IgD-negative memory B cell (primary cell): ENCODE measurements around the gene TBC1D12. TPM values are rescaled to one million over a fixed set of nuclear protein-coding genes. Genes with fewer than 3 reads are reported as not detected.
A peak's percentile ranks its signal among the peaks of the same experiment; 100 is the strongest.
"Not testable (repeated sequence)": the region's sequence is repeated elsewhere in the genome, so short reads cannot be mapped to it uniquely, and the experiment has no call there.

ENCODE experiments used
- H3K27ac Mint-ChIP-seq, 3 donors: one replicate each; pipeline ENCODE4 v1.8.0; 2020 to 2022; ENCODE audit warnings: mild to moderate bottlenecking in 3 of 3, mixed read lengths in 3 of 3, moderate library complexity in 1 of 3
- H3K27me3 Mint-ChIP-seq: one replicate; pipeline ENCODE4 v1.8.0; 2021; ENCODE audit warnings: mixed read lengths
- H3K36me3 Mint-ChIP-seq: one replicate; pipeline ENCODE4 v1.8.0; 2020; ENCODE audit warnings: mild to moderate bottlenecking, mixed read lengths
- H3K4me1 Mint-ChIP-seq, 3 donors: one replicate each; pipeline ENCODE4 v1.8.0; 2020 to 2022; ENCODE audit warnings: mixed read lengths in 3 of 3, mild to moderate bottlenecking in 1 of 3
- H3K4me3 Mint-ChIP-seq, 4 donors: one replicate each; pipeline ENCODE4 v1.8.0; 2020 to 2022; ENCODE audit warnings: mild to moderate bottlenecking in 4 of 4, mixed read lengths in 4 of 4, moderate library complexity in 3 of 4
- H3K9me3 Mint-ChIP-seq, 3 donors: one replicate each; pipeline ENCODE4 v1.8.0; 2020 to 2021; ENCODE audit warnings: mixed read lengths in 3 of 3, mild to moderate bottlenecking in 1 of 3
- polyA plus RNA-seq: library from polyadenylated mRNA; unstranded; fragments of 300-500 nt; fragmentation: Illumina TruSeq; gene quantifications from one replicate; pipeline ENCODE4 v1.2.3, GENCODE V29; 2021

TBC1D12 gene
- polyA plus RNA-seq, 1 donor from 2014 or later = 2.9 TPM

DNA sequence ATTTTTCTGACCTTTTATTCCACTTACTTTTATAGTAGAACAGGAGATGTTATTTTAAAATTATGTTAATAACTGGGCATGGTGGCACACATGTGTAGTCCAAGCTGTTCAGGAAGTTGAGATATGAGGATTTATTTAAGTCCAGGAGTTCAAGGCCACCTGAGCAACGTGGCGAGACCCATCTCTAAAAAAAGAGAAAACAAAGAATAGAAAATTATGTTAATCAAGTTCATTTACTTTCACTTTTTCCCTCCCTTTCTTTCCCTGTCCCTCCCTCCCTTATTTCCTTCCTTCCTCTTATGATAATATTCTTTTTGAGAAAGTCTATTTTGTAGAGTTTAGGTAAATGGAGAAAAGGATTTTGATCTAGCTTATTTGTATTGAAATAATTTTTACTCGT is 94.3 kb downstream of the TBC1D12 start:
- H3K4me3 Mint-ChIP-seq = peak overlapping the region in 2 of 4 donors; percentile 47 to 56

DNA sequence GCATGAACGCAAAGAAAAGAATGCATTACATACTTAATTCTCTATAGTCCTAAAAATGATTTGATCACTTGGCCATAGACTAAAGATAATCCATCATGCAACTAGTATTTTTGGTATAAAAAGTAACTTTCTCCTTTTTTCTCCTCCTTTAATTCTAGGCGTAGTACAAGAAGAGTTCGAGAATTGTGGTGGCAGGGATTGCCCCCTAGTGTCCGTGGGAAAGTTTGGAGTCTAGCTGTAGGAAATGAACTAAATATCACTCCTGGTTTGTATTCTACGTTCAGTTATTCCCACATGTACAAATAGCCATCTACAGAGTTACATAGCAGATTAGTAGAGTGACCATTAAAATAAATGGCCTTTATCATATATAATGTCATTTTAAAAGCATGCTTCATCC is 97.7 kb downstream of the TBC1D12 start:
- Mint-ChIP-seq H3K36me3 (peaks cover 5% of the 10 kb centered on the region), H3K27me3 (no peaks in the 10 kb centered on the region), H3K4me3 (no peak overlapping the region), H3K9me3 (no peaks in the 10 kb centered on the region), H3K4me1 (peaks cover 5 to 9% (median 7%) of the 10 kb centered on the region in 3 donors), H3K27ac (no peak overlapping the region)

More for the DNA sequence above, 94.3 kb downstream of the TBC1D12 start:
- H3K4me1 Mint-ChIP-seq = peaks cover 5 to 9% (median 7%) of the 10 kb centered on the region in 3 donors
- H3K27ac Mint-ChIP-seq = no peak overlapping the region
- no peaks in the 10 kb centered on the region for H3K9me3 Mint-ChIP-seq
- no peaks in the 10 kb centered on the region for H3K36me3 Mint-ChIP-seq
- H3K27me3 Mint-ChIP-seq = no peaks in the 10 kb centered on the region

- Mint-ChIP-seq H3K27ac (no peak overlapping the region), H3K36me3 (peaks cover 11% of the 10 kb centered on the region), H3K4me3 (no peak overlapping the region), H3K27me3 (no peaks in the 10 kb centered on the region), H3K4me1 (no peaks in the 10 kb centered on the region), H3K9me3 (peaks cover 0 to 2% (median 0%) of the 10 kb centered on the region in 3 donors)
Observed at GRCh38 chr10:94521276-94522250, 119.2 kb downstream of the TBC1D12 start.

DNA sequence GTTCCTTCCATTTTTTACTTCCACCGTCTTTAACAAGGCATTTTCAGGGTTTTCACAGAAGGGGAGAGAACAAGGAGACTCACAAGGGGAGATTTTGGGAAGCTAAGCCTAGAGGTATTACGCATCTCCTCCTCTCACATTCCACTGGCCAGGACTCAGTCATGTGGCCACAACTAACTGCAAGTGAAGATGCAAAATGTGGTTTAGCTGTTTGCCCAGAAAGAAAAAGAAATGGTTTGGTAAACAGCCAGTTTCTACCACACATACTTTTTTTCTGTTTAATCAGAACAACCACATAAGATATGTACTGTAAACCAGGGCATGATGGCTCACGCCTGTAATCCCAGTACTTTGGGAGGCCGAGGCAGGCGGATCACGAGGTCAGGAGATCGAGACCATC is 121.8 kb downstream of the TBC1D12 start:
- no peaks in the 10 kb centered on the region for H3K4me1 Mint-ChIP-seq
- no peaks in the 10 kb centered on the region for H3K27me3 Mint-ChIP-seq
- no peak overlapping the region for H3K27ac Mint-ChIP-seq
- H3K4me3 Mint-ChIP-seq = no peak overlapping the region
- H3K9me3 Mint-ChIP-seq = peaks cover 0 to 2% (median 0%) of the 10 kb centered on the region in 3 donors
- H3K36me3 Mint-ChIP-seq = peaks cover 15% of the 10 kb centered on the region

GRCh38 chr10:94524711-94525110 is 122.4 kb downstream of the TBC1D12 start:
- H3K36me3 Mint-ChIP-seq = peaks cover 15% of the 10 kb centered on the region
- no peaks in the 10 kb centered on the region for H3K27me3 Mint-ChIP-seq
- H3K27ac Mint-ChIP-seq = no peak overlapping the region

DNA sequence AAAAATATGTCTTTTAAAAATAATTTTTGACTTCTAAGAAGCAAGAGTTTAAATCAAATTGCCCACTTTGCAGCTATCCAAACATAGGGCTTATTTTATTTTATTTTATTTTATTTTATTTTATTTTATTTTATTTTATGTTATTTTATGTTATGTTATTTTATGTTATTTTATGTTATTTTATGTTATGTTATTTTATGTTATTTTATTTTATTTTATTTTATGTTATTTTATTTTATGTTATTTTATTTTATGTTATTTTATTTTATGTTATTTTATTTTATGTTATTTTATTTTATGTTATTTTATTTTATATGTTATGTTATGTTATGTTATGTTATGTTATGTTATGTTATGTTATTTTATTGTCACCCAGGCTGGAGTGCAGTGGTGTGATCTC is 129.2 kb downstream of the TBC1D12 start:
- not testable (repeated sequence) for H3K9me3 Mint-ChIP-seq, H3K4me3 Mint-ChIP-seq, H3K27ac Mint-ChIP-seq, H3K27me3 Mint-ChIP-seq, H3K4me1 Mint-ChIP-seq
- peaks cover 15% of the 10 kb centered on the region for H3K36me3 Mint-ChIP-seq

More at GRCh38 chr10:94524711-94525110, 122.4 kb downstream of the TBC1D12 start:
- Mint-ChIP-seq H3K9me3 (peaks cover 0 to 2% (median 0%) of the 10 kb centered on the region in 3 donors), H3K4me3 (no peak overlapping the region), H3K4me1 (no peaks in the 10 kb centered on the region)

- Mint-ChIP-seq H3K27me3 (no peaks in the 10 kb centered on the region), H3K9me3 (no peaks in the 10 kb centered on the region), H3K4me1 (no peaks in the 10 kb centered on the region), H3K4me3 (no peak overlapping the region), H3K36me3 (peaks cover 13% of the 10 kb centered on the region), H3K27ac (no peak overlapping the region)
Observed at GRCh38 chr10:94533027-94533426, 130.7 kb downstream of the TBC1D12 start.

DNA sequence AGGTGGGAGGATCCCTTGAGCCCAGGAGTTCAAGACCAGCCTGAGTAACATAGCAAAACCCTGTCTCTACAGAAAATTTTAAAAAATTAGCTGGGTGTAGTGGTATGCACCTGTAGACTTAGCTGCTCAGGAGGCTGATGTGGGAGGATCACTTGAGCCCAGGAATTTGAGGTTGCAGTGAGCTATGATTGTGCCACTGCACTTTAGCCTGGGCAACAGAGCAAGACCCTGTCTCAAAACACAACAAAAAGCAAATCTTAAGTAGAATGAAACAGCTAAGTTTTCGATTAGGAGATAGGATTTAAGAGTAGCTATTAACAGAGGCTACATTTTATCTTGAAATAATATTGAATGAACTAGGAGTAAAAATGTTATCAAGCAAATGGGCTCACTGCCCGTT is 139.9 kb downstream of the TBC1D12 start:
- not testable (repeated sequence) for H3K9me3 Mint-ChIP-seq, H3K36me3 Mint-ChIP-seq, H3K27me3 Mint-ChIP-seq, H3K27ac Mint-ChIP-seq
- peaks cover 18 to 29% (median 18%) of the 10 kb centered on the region in 3 donors for H3K4me1 Mint-ChIP-seq
- H3K4me3 Mint-ChIP-seq = peak overlapping the region in 1 of 4 donors; percentile 86

GRCh38 chr10:94545391-94546048 is 143.2 kb downstream of the TBC1D12 start, which contains the start of gene HELLS:
Gene HELLS, plus strand, starts transcription at chr10:94545788. Its CDS starts 134 bp downstream, at chr10:94545922.
- H3K9me3 Mint-ChIP-seq = peaks cover 0 to 3% (median 0%) of the 10 kb centered on the region in 3 donors
- H3K4me1 Mint-ChIP-seq = peaks cover 18 to 36% (median 24%) of the 10 kb centered on the region in 3 donors
- peak within 1 kb of the TSS; percentile 88 to 100 (median 99) for H3K4me3 Mint-ChIP-seq
- H3K36me3 Mint-ChIP-seq = no peaks in the 10 kb centered on the region
- peak within 1 kb of the TSS; percentile 44 to 92 (median 88) for H3K27ac Mint-ChIP-seq
- H3K27me3 Mint-ChIP-seq = no peaks in the 10 kb centered on the region

- Mint-ChIP-seq H3K4me1 (peaks cover 18 to 36% (median 24%) of the 10 kb centered on the region in 3 donors), H3K27me3 (no peaks in the 10 kb centered on the region), H3K4me3 (peak overlapping the region; percentile 88 to 100 (median 99)), H3K27ac (peak overlapping the region; percentile 26 to 92 (median 88)), H3K9me3 (peaks cover 0 to 3% (median 0%) of the 10 kb centered on the region in 3 donors), H3K36me3 (no peaks in the 10 kb centered on the region)
Observed at GRCh38 chr10:94546049-94546900, 143.9 kb downstream of the TBC1D12 start.

- H3K27me3 Mint-ChIP-seq = no peaks in the 10 kb centered on the region
- no peaks in the 10 kb centered on the region for H3K36me3 Mint-ChIP-seq
- H3K4me3 Mint-ChIP-seq = peak overlapping the region; percentile 88 to 100 (median 99)
- no peaks in the 10 kb centered on the region for H3K9me3 Mint-ChIP-seq
- H3K4me1 Mint-ChIP-seq = peaks cover 18 to 32% (median 24%) of the 10 kb centered on the region in 3 donors
- peak overlapping the region in 2 of 3 donors; percentile 26 to 92 for H3K27ac Mint-ChIP-seq
Observed at GRCh38 chr10:94546901-94547185, 144.5 kb downstream of the TBC1D12 start.

DNA sequence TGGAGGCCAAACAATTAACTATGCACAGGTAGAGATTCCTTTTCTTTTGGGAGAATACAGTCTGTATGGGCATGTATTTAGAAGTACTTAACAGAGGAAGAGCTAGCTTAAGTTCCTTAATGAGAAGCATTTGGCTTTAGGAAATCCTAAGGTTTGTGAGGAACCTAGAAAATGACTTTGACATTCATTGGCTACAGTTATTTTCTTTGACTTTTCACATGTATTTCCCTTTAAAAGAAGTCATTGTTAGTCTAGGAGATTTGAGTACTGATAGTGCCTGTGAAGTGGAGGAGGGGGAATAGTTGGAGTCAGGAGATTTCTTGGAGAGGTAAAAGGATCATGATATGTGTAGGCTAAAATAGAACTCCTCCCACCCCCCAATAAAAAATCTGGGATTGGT is 146.9 kb downstream of the TBC1D12 start:
- H3K4me1 Mint-ChIP-seq = peaks cover 18 to 32% (median 25%) of the 10 kb centered on the region in 3 donors
- no peak overlapping the region for H3K27ac Mint-ChIP-seq
- H3K9me3 Mint-ChIP-seq = no peaks in the 10 kb centered on the region
- no peaks in the 10 kb centered on the region for H3K27me3 Mint-ChIP-seq
- peak overlapping the region in 1 of 4 donors; percentile 41 for H3K4me3 Mint-ChIP-seq
- peaks cover 3% of the 10 kb centered on the region for H3K36me3 Mint-ChIP-seq

GRCh38 chr10:94567714-94568307 is 165.5 kb downstream of the TBC1D12 start:
- not testable (repeated sequence) for H3K4me1 Mint-ChIP-seq, H3K4me3 Mint-ChIP-seq, H3K36me3 Mint-ChIP-seq, H3K9me3 Mint-ChIP-seq, H3K27ac Mint-ChIP-seq, H3K27me3 Mint-ChIP-seq

GRCh38 chr10:94571081-94571480 is 168.7 kb downstream of the TBC1D12 start:
- H3K4me3 Mint-ChIP-seq = no peak overlapping the region
- no peak overlapping the region for H3K27ac Mint-ChIP-seq
- peaks cover 7% of the 10 kb centered on the region for H3K36me3 Mint-ChIP-seq
- no peaks in the 10 kb centered on the region for H3K9me3 Mint-ChIP-seq
- H3K4me1 Mint-ChIP-seq = no peaks in the 10 kb centered on the region
- H3K27me3 Mint-ChIP-seq = no peaks in the 10 kb centered on the region
